GM18909 (cell line): Measurements from ENCODE around the gene CACNG4.

Source experiments
- ATAC-seq: cut with Tn5 transposase; IDR thresholded peaks from one replicate; pipeline ENCODE4 v1.9.1; 2021; ENCODE audit warnings: mild to moderate bottlenecking; ENCODE audit not compliant: unreplicated experiment, poor library complexity

The CACNG4 gene

GRCh38 chr17:67011527-67012175 is 47.1 kb downstream of the CACNG4 start:
- no peak for ATAC-seq

GRCh38 chr17:67013891-67014290 is 49.4 kb downstream of the CACNG4 start:
- no peak for ATAC-seq

GRCh38 chr17:67015001-67015400 is 50.5 kb downstream of the CACNG4 start:
- ATAC-seq = no peak

- ATAC-seq = no peak
These were observed 51.7 kb downstream of the CACNG4 start for GRCh38 chr17:67016039-67016762.

DNA sequence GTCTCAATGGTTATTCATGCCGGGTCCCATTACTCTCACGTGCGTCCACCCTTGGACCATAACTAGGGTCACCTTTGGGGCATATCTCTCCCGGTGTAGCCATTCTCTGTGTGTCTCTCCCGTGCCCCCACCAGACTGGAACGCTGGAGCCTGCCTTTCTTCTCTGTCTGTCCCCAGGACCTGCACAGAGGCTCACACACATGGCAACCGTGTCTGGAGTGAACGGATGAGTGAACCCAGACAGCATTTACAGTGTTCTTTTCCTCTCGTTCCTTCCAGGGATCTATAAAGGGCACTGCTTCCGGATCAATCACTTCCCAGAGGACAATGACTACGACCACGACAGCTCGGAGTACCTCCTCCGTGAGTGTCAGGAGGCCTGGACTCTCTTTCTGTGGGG is 53.4 kb downstream of the CACNG4 start:
- no peak for ATAC-seq

- ATAC-seq = no peak
These were observed 54.2 kb downstream of the CACNG4 start for GRCh38 chr17:67018471-67019434.

DNA sequence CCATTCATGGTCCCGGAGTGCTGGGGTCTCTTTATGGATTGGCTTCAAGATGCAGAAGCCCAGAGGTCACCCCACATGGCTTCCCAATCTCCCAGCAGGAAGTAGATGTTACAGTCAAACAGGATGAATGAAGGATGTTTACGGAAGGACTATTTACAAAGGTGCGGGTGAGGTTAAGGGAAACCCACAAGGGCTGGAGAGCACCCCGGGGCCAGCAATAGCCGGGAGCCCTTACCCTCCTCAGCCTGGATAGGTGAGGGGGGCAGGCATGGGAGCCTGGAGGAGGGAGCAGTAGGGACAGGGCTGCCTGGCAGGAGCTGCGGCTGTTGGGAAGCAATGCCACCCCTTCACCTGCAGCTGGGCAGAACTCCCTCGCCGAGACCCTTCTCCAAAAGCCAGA is 55.3 kb downstream of the CACNG4 start:
- ATAC-seq = no peak

GRCh38 chr17:67020293-67020766 is 55.8 kb downstream of the CACNG4 start:
- ATAC-seq = no peak

GRCh38 chr17:67021196-67021595 is 56.7 kb downstream of the CACNG4 start:
- no peak for ATAC-seq

DNA sequence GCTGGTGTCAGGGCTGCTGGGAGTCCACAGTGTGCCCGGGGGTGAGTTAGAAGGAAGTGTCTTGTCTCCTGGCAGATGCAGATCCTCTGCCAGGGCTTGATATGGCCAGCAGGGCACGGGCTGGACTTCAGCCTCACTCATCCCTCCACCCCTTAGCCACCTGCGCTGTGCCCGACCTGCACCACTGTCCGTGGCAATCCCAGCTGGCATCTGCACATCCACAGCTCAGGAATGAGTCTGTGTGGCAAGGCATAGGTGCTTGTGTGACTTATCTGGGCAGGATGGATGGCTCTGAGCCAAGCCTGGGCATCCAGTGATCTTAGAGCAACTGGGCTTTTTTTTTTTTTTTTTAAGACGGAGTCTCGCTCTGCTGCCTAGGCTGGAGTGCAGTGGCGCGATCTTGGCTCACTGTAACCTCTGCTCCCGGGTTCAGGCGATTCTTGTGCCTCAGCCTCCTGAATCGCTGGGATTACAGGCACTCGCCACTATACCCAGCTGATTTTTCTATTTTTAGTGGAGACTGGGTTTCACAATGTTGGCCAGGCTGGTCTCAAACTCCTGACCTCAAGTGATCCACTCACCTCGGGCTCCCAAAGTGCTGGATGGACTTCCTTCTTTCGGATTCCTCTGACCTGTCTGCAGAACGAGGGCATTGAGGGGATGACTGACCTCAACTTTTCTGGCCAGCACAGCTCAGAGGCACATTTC is 57.4 kb downstream of the CACNG4 start:
- no peak for ATAC-seq

DNA sequence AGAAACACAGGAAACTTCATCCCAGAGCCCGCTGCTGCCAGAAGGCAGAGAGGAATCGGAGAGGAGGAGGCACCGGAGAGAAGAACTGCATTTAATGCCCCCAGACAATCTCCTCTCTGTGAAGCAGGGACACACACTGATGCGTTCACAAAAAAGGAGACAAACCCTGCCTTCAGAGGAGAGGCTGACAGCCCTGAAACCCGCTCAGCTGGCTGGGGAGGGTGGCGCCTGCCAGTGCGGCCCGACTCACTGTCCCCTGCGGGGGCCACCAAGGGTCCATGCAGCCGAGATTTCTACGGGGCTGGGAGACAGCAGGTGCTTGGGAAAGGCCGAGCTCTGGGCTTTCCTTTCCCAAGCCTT is 57.9 kb downstream of the CACNG4 start:
- ATAC-seq = no peak

DNA sequence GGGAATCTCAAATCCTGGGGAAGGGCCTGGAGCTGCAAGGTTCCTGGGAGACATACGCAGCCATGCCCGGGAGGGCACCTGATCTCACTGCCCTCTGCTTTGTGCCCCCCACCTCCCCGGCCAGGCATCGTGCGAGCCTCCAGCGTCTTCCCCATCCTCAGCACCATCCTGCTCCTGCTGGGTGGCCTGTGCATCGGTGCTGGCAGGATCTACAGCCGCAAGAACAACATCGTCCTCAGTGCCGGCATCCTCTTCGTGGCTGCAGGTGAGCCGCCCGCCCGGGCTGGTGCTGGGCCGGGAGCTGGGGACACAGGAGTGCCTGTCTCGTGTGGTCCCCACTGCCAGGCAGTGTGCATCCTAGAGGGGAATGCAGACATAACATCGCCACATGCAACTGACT is 60.2 kb downstream of the CACNG4 start:
- no peak for ATAC-seq

GRCh38 chr17:67025216-67025792 is 60.8 kb downstream of the CACNG4 start:
- ATAC-seq = no peak

DNA sequence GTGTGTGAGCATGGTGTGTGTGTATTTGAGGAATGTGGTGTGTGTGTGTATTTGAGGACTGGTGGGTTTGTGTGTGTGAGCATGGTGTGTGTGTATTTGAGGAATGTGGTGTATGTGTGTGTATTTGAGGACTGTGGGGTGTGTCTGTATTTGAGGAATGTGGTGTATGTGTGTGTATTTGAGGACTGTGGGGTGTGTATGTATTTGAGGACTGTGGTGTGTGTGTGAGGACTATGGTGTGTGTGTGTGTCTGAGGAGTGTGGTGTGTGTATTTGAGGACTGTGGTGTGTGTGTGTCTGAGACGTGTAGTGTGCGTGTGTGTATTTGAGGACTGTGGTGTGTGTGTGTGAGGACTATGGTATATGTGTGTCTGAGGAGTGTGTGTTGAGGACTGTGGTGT is 61.8 kb downstream of the CACNG4 start:
- ATAC-seq = no peak

DNA sequence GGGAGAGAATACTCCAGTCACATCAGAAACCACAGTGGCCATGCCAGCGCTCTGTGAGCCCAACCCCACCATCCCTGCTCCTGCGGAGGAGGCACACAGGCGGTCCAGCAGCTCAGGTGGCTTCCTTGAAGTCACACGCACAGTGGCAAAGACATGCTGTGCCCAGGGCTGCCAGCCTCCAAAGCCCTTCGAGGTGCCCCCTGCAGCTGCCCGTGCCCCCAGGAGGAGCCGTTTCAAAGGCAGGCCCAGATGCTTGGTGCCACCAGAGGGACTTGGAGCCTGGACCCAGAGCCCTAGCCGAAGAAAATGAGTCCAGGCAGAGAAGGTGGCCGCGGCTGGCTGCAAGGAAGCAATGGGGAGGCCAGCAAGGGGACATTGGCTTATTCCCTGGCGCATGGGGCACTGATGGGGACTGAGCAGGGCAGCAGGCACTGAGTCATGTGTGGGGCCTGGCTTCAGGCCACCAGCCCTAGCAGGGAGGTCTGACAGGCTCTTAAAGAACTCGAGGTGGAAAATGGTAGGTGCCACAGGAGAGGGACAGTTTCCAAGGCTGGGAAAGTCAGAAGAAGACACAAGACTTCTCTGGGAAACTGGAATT is 62.6 kb downstream of the CACNG4 start:
- no peak for ATAC-seq

GRCh38 chr17:67030641-67031040 is 66.1 kb downstream of the CACNG4 start:
- no peak for ATAC-seq

DNA sequence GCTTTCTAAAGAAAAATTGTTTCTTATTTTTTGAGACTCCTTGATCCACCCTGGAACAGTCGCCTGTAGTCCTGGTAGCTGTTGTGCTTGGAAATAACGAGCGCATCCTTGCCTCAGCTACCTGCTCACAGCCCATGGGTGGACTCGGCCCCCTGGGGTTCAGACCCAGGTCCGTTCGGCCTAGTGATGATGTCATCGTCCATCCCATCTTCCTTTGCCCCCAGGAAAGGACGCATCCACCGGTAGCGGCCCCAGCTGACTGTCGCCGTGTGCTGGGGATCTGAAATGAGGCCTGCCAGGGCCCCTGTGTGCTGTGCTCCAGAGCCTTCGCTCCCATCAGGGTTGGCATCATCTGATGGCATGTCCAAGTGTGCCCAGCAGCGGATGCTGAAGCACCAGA is 67.9 kb downstream of the CACNG4 start:
- no peak for ATAC-seq

GRCh38 chr17:67032985-67033384 is 68.5 kb downstream of the CACNG4 start:
- no peak for ATAC-seq

GRCh38 chr17:67033613-67034012 is 69.1 kb downstream of the CACNG4 start:
- ATAC-seq = no peak
